ENCODE data around the gene PLD2.

The PLD2 gene, protein sequence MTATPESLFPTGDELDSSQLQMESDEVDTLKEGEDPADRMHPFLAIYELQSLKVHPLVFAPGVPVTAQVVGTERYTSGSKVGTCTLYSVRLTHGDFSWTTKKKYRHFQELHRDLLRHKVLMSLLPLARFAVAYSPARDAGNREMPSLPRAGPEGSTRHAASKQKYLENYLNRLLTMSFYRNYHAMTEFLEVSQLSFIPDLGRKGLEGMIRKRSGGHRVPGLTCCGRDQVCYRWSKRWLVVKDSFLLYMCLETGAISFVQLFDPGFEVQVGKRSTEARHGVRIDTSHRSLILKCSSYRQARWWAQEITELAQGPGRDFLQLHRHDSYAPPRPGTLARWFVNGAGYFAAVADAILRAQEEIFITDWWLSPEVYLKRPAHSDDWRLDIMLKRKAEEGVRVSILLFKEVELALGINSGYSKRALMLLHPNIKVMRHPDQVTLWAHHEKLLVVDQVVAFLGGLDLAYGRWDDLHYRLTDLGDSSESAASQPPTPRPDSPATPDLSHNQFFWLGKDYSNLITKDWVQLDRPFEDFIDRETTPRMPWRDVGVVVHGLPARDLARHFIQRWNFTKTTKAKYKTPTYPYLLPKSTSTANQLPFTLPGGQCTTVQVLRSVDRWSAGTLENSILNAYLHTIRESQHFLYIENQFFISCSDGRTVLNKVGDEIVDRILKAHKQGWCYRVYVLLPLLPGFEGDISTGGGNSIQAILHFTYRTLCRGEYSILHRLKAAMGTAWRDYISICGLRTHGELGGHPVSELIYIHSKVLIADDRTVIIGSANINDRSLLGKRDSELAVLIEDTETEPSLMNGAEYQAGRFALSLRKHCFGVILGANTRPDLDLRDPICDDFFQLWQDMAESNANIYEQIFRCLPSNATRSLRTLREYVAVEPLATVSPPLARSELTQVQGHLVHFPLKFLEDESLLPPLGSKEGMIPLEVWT

DNA sequence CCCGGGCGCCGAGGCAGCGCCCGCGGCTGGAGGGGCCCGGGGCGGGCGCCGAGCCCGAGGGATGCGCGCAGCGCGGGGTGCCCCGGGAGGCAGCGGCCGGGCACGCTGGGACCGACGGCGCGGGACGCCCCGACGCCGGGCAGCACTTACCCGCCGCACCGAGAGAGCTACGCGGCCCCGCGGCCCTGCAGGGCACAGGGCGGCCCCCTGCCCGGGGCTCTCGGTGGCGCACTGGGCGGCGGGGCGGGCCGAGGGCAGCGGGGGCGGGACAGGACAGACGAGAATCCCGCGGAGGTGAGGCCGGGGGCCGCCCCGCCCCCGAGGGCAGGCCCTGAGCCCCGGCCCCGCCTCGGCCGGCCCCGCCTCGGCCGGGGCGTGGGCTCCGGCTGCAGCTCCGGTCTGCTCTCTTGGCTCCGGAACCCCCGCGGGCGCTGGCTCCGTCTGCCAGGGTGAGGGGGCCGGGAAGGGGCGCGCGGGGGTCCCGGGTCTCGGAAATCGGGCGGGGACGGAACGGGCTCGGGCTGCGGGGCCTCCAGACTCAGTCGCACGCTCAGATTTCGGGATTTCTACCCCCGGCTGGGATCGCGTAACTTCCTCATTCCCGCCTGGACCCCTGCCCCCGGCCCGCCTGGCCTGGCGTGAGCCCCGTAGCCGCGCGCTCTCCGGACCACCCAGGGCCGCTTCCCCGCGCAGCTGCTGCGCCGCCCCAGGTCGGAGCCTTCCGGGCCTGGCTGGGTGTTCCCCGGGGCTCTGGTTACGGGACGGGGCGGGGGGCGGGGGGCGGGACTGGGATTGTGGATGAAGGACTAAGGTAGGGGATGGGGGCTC is at the start of gene PLD2:
Gene PLD2 (plus strand): TSS at position 376 of the 828 bp plus-strand sequence. CDS start 621 bp downstream, outside the sequence.
- peak within 1 kb of the TSS; percentile 77 to 85 for H3K4me3 Mint-ChIP-seq
- DNase-seq (peak; percentile 86), ATAC-seq (peak; percentile 98)
- H3K27ac Mint-ChIP-seq = peak within 1 kb of the TSS in 1 of 2 donors; percentile 48
- peaks cover 17% of the 10 kb centered on the region for H3K4me1 Mint-ChIP-seq
- H3K9me3 Mint-ChIP-seq = no peaks in the 10 kb centered on the region
- H3K27me3 Mint-ChIP-seq = no peaks in the 10 kb centered on the region

GRCh38 chr17:4759776-4760236 is 47.1 kb upstream of the PLD2 start:
- Mint-ChIP-seq H3K27me3 (peaks cover 8% of the 10 kb centered on the region), H3K9me3 (no peaks in the 10 kb centered on the region), H3K4me3 (no peak overlapping the region), H3K4me1 (no peaks in the 10 kb centered on the region), H3K27ac (no peak overlapping the region)
- DNase-seq = no peak
- no peak for ATAC-seq

DNA sequence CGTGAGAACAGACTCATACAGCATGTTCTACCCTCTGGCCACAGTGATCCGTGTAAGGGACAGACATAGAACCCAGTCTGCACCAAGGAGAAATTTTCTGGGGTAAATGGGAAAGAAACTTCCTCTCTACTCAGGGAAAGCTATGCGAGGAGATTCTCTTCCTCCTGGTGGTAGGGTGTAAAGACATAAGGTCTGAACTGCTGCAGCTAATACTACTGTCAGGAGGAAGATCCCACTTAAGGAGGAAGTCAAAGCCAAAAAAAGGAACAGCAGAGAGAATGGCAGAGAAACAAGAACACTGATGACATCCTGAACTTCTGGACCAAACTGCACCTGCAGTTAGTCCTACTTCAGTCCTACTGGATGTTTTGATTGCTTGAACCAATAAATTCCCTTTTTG is 42.4 kb upstream of the PLD2 start:
- DNase-seq (no peak), ATAC-seq (no peak)
- H3K27me3 Mint-ChIP-seq = peaks cover 9% of the 10 kb centered on the region
- H3K4me1 Mint-ChIP-seq = no peaks in the 10 kb centered on the region
- H3K4me3 Mint-ChIP-seq = no peak overlapping the region
- no peaks in the 10 kb centered on the region for H3K9me3 Mint-ChIP-seq
- no peak overlapping the region for H3K27ac Mint-ChIP-seq

DNA sequence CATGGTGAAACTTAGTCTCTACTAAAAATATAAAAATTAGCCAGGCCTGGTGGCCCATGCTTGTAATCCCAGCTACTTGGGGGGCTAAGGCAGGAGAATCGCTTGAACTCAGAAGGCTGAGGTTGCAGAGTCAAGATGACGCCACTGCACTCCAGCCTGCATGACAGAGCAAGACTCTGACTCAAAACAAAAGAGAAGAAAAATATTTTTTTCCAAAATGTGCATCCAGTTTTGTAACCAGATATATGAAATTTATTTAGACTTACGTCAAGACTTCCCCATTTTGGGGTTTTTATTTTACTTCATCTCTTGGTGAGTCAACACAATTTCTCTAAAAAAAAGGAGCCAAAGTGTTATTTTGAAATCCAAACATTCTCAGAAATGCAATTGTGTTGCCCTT is 40.8 kb upstream of the PLD2 start:
- Mint-ChIP-seq H3K27me3 (peaks cover 9% of the 10 kb centered on the region), H3K4me1 (peaks cover under 1% of the 10 kb centered on the region), H3K9me3 (no peaks in the 10 kb centered on the region), H3K27ac (no peak overlapping the region), H3K4me3 (no peak overlapping the region)
- ATAC-seq = no peak
- DNase-seq = no peak

- no peak overlapping the region for H3K4me3 Mint-ChIP-seq
- peaks cover 9% of the 10 kb centered on the region for H3K27me3 Mint-ChIP-seq
- H3K27ac Mint-ChIP-seq = no peak overlapping the region
- ATAC-seq (no peak), DNase-seq (no peak)
- no peaks in the 10 kb centered on the region for H3K9me3 Mint-ChIP-seq
- H3K4me1 Mint-ChIP-seq = peaks cover 6% of the 10 kb centered on the region
These were observed 40.2 kb upstream of the PLD2 start for GRCh38 chr17:4766723-4767122.

GRCh38 chr17:4768298-4768697 is 38.7 kb upstream of the PLD2 start:
- no peak overlapping the region for H3K27ac Mint-ChIP-seq
- ATAC-seq (no peak), DNase-seq (no peak)
- no peak overlapping the region for H3K4me3 Mint-ChIP-seq
- peaks cover 10% of the 10 kb centered on the region for H3K4me1 Mint-ChIP-seq
- H3K9me3 Mint-ChIP-seq = no peaks in the 10 kb centered on the region
- peaks cover 9% of the 10 kb centered on the region for H3K27me3 Mint-ChIP-seq

GRCh38 chr17:4769628-4770027 is 37.3 kb upstream of the PLD2 start:
- no peak for ATAC-seq

DNA sequence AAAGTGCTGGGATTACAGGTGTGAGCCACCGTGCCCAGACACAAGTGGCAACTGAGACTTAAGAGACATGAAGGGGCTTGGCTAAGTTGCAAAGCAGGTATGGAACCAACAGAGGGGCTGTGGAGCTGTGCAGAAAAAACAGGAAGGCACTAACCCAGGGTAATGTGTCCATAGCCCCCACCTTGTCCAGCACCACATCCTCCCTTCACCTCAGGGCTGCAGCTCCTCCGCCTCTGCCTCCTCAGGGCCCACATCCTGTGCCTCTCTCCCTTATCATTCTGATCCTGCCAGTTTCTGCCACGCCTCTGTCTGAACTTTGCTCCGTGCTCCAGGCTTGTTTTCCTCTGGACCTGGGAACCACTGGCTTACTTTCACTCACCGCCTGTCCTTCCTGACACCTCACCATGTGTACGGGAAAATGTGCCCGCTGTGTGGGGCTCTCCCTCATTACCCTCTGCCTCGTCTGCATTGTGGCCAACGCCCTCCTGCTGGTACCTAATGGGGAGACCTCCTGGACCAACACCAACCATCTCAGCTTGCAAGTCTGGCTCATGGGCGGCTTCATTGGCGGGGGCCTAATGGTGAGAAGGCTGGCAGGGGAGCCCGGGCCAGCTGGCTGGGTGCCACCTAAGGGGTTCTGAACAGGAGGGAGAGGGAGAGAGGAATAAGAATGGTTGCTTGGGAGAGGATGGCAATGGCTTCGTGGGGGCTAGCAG is 35.3 kb upstream of the PLD2 start, which contains the start of gene TM4SF5:
Gene TM4SF5 (plus strand): TSS at position 368 of the 716 bp plus-strand sequence. CDS start 37 bp downstream, at position 405.
- ATAC-seq (peak; percentile 78), DNase-seq (no peak)
- peaks cover 10% of the 10 kb centered on the region for H3K4me1 Mint-ChIP-seq
- H3K9me3 Mint-ChIP-seq = no peaks in the 10 kb centered on the region
- peak within 1 kb of the TSS in 1 of 2 donors; percentile 79 for H3K27ac Mint-ChIP-seq
- H3K27me3 Mint-ChIP-seq = peaks cover 9% of the 10 kb centered on the region
- no peak within 1 kb of the TSS for H3K4me3 Mint-ChIP-seq

More at GRCh38 chr17:4769628-4770027, 37.3 kb upstream of the PLD2 start:
- no peak for DNase-seq
- Mint-ChIP-seq H3K4me1 (peaks cover 10% of the 10 kb centered on the region), H3K27me3 (peaks cover 9% of the 10 kb centered on the region), H3K27ac (no peak overlapping the region), H3K9me3 (no peaks in the 10 kb centered on the region), H3K4me3 (no peak overlapping the region)

DNA sequence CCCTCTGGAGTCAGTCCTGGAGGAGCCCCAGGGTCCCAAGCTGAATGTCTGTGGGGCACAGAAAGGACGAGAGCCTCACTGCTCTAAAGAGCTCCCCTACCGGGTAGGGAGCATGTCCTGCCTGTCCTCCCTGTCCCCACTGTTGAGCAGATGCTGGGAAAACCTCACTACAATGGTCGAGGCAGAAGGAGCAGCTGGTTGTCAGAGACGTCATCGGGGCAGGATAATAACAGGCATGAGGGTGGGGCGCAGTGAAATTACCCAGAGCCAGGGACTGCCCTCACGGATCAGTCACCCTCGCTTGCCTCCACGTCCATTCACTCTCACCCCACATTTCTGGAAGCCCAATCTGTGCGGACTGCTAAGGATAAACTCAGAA is 34.7 kb upstream of the PLD2 start:
- H3K27ac Mint-ChIP-seq = no peak overlapping the region
- peaks cover 9% of the 10 kb centered on the region for H3K27me3 Mint-ChIP-seq

DNA sequence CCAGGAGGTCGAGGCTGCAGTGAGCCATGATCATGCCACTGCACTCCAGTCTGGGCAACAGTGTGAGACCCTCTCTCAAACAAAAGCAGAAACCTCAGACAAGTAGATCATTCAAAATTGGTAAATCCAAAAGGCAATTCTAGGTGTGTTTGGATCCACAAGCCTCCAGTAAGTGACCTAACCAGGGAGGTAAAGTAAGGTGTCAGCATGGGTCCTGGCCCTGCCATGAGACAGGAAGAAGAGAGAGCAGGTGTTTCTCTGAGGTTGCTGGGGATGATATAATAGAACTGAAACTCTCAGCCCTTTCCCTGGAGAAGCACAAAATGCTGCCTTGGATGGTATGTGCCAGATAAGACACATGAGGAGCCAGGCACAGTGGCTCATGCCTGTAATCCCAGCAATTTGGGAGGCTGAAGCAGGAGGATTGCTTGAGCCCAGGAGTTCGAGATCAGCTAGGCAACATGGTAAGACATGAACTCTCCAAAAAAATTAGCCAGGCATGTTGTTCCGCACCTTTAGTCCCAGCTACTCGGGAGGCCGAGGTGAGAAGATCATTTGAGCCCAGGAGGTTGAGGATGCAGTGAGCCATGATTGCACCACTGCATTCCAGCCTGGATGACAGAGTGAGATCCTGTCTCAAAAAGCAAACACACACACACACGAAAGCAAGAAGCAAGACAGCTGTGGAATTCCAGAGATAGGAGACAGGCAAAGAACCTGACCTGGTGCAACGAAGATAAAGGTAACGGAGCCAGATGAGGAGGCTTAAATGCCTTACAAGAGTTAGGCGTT is 28.8 kb upstream of the PLD2 start:
- H3K27ac Mint-ChIP-seq = peak overlapping the region in 1 of 2 donors; percentile 88
- no peak for ATAC-seq

More for the DNA sequence above, 34.7 kb upstream of the PLD2 start:
- Mint-ChIP-seq H3K4me3 (no peak overlapping the region), H3K9me3 (no peaks in the 10 kb centered on the region), H3K4me1 (peaks cover 10% of the 10 kb centered on the region)
- ATAC-seq (no peak), DNase-seq (no peak)

GRCh38 chr17:4780325-4780955 is 26.5 kb upstream of the PLD2 start:
- no peak for ATAC-seq
- DNase-seq = no peak
- H3K9me3 Mint-ChIP-seq = no peaks in the 10 kb centered on the region
- H3K27me3 Mint-ChIP-seq = peaks cover 58% of the 10 kb centered on the region
- H3K4me1 Mint-ChIP-seq = peaks cover 10% of the 10 kb centered on the region
- H3K27ac Mint-ChIP-seq = no peak overlapping the region
- H3K4me3 Mint-ChIP-seq = no peak overlapping the region

More for the DNA sequence above, 28.8 kb upstream of the PLD2 start:
- peaks cover 37% of the 10 kb centered on the region for H3K27me3 Mint-ChIP-seq
- H3K4me3 Mint-ChIP-seq = no peak overlapping the region
- H3K9me3 Mint-ChIP-seq = no peaks in the 10 kb centered on the region
- DNase-seq = no peak
- H3K4me1 Mint-ChIP-seq = peaks cover 7% of the 10 kb centered on the region

GRCh38 chr17:4782652-4783051 is 24.3 kb upstream of the PLD2 start:
- Mint-ChIP-seq H3K9me3 (no peaks in the 10 kb centered on the region), H3K27me3 (peaks cover 81% of the 10 kb centered on the region), H3K27ac (no peak overlapping the region), H3K4me1 (peaks cover 25% of the 10 kb centered on the region), H3K4me3 (no peak overlapping the region)
- no peak for DNase-seq
- ATAC-seq = peak; percentile 67

- H3K4me1 Mint-ChIP-seq = peaks cover 45% of the 10 kb centered on the region
- peaks cover 81% of the 10 kb centered on the region for H3K27me3 Mint-ChIP-seq
- no peak overlapping the region for H3K27ac Mint-ChIP-seq
- peak overlapping the region; percentile 58 to 75 for H3K4me3 Mint-ChIP-seq
- no peaks in the 10 kb centered on the region for H3K9me3 Mint-ChIP-seq
- DNase-seq (peak in 1 of 2 donors; percentile 21), ATAC-seq (no peak)
These were observed 21.4 kb upstream of the PLD2 start for GRCh38 chr17:4785311-4786105.

Measured in stimulated activated naive CD8-positive, alpha-beta T cell treated with anti-CD3 and anti-CD28 coated beads, Interleukin-15, amount 100 ng/mL, for 72 hours (primary cell).